HG03575 (cell line): ENCODE measurements around the gene MTG2.

Source experiments
- ATAC-seq: cut with Tn5 transposase; IDR thresholded peaks from one replicate; pipeline ENCODE4 v1.9.1; 2021; ENCODE audit not compliant: unreplicated experiment, insufficient number of reproducible peaks, low FRiP score; ENCODE audit errors: extremely low read depth

The MTG2 gene

DNA sequence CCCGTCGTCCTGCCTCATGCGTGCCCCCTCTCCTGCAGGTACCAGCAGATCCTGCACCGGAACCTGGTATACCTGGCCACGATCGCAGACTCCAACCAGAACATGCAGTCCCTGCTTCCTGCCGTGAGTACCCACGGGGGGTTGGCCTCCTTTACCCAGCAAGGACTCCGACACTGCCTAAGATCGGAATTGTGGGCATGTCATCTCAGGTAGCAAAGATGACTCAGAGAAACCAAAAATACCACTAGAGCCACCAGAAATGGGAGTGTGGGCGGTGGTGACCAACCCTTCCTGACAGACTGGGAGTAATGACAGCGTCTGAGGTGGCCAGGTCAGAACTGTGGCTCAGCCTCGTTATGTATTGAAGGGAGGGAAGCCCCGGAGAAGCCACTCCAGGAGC, 23.0 kb upstream of the MTG2 start:
- ATAC-seq, result no peak

DNA sequence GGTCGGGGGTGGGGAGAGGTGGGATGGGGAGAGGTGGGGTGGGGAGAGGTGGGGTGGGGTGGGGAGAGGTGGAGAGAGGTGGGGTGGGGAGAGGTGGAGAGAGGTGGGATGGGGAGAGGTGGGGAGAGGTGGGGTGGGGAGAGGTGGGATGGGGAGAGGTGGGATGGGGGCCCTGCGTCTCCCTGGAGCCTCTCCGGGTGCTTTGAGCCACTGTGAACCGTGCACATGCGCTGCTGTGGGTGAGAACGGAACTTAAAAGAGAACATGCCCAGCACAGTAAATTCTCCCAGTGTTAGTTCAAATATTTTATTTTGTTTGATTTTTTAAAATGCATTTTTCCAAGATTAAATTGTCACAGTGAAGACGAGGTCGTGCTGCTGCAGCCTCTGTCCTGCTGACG, 22.6 kb upstream of the MTG2 start:
- no peak for ATAC-seq

DNA sequence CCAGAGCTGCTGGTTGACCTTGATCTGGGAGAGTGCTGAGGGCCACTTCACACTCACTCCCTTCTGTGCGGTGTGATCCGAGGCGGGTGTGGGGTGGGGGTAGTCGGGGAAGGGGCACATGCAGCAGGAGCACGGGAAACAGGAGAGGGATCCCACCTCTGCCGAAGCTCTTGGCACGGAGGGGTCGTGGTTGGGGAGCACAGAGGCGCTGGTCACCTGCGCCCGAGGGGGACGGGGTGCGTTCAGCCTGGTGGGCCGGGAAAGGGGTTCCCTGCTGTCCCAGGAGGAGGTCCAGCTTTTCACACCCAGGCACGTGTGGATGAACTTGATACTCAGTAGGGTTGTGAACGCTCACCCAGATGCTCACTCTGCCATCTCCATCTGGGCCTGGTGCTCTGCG, 22.0 kb upstream of the MTG2 start:
- ATAC-seq, result no peak

DNA sequence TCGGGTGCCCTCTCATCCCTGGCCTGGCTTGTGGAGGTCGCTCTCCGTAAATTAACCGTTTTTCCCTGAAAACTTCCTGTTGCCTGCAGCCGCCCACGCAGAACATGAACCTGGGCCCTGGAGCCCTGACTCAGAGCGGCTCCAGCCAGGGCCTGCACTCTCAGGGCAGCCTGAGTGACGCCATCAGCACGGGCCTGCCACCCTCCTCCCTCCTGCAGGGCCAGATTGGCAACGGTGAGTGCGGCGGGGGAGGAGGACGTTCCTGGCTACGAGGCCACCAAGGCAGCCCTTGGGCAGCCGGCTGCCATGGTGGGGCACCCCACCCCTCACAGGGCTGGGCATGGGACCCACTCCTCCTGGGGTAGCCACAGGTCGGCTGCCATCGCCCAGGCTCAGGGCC, 21.5 kb upstream of the MTG2 start:
- ATAC-seq, result no peak

DNA sequence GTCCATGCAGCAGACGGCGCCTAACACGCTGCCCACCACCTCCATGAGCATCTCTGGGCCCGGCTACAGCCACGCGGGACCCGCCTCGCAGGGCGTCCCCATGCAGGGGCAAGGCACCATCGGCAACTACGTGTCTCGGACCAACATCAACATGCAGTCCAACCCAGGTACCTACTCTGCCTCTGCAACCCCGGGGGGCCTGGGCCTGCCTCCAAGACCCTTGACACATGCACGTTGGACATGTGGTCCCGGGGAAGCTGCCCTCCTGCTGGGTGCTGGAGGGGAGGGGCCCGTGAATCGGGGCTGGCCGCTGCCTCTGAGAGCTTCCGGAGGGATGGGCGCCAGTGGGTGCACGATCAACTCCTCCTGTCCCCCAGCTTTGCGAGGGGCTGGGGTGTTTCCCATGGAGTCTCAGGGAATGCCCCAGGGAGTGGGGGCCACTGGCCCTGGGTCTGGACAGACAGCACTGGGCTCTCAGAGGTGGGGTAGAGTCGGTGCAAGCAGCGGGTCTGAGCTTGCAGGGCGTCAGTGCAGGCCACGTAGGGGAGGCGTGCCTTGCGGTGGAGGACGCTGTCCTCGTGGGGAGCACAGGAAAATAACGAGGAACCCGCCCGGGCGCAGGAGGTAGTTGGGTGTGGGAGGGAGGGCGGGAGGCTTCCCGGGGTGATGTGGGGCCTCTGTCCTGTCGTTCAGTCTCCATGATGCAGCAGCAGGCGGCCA, 19.9 kb upstream of the MTG2 start:
- ATAC-seq, result no peak

DNA sequence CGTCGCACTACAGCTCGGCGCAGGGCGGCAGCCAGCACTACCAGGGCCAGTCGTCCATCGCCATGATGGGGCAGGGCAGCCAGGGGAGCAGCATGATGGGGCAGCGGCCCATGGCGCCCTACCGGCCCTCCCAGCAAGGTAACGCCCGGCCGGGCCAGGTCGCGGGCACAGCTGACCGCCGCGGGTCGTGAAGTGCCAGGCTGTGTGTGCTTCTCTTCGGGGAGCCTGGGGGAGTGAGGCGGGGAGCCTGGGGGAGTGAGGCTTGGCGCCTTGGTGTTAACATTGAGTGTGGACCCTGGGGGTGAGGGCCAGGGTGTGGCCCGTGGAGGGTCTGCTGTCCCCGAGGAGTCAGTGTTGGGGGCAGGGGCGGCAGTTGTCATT, 19.4 kb upstream of the MTG2 start:
- no peak for ATAC-seq

DNA sequence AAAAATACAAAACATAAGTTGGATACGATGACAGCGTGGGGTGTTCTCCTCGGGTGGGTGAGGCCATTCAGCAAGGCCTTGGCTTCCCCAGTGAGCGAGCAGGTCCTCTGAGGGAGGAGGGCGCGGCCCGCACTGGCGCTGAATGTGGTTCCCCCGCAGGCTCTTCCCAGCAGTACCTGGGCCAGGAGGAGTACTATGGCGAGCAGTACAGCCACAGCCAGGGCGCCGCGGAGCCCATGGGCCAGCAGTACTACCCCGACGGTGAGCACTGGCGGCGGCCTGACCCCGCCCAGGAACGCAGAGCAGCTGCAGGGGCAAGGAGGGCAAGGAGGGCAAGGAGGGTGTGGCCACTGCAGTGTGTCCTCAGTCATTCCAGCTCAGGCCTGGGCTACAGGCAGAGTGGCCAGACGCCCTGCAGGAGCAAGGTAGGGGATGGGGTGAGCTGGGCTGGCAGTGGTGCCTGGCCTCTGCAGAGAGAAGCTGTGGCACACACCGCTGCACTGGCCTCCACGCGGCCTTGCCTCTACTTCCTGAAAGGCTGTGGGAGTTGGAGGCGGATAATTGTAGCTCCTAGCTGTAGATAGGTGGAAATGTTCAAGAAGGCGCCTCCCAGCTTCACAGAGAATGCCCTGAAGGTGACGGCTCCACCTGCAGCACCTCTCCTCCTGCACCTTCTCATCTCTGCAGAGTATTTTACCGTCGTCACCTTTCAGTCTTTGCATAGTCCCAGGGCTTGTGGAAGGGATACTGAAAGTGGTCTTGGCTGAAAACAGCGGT, 18.7 kb upstream of the MTG2 start:
- no peak for ATAC-seq

DNA sequence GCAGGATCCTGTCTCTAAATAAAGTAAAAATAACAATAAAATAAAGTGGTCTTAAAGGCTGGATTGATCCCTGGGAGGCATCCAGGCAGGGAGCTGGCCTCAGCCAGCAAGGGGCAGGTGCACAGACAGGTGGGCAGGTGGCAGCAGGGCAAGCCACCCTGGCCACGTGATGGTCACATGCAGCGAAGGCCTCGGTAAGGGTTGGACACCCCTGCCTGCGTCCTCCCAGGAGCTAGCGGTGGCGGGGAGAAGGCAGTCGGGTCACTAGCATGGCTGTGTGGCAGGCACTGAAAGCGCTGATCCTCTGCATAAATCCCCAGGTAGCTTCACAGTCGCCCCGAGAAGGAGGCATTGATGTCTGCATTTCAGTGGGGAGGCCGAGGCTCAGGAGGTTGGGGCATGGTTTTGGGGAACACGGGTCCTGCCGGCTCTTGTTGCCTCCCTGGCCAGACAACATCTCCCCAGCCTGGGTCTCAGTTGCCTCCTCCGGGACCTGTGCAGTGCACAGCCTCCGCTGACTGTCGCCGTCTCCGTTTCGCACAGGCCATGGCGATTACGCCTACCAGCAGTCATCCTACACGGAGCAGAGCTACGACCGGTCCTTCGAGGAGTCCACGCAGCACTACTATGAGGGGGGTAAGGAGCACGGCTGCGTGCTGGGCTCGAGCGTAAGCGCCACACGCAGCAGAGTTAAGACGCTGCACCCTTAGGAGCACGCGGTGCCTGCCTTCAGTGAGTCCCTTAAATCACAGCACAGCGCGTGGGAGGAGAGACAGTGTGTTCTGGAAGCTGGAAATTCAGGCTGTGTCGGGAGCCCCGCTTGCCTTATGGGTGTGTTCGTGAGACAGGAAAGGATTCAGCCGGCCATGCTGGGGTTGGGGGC, 17.7 kb upstream of the MTG2 start:
- no peak for ATAC-seq

DNA sequence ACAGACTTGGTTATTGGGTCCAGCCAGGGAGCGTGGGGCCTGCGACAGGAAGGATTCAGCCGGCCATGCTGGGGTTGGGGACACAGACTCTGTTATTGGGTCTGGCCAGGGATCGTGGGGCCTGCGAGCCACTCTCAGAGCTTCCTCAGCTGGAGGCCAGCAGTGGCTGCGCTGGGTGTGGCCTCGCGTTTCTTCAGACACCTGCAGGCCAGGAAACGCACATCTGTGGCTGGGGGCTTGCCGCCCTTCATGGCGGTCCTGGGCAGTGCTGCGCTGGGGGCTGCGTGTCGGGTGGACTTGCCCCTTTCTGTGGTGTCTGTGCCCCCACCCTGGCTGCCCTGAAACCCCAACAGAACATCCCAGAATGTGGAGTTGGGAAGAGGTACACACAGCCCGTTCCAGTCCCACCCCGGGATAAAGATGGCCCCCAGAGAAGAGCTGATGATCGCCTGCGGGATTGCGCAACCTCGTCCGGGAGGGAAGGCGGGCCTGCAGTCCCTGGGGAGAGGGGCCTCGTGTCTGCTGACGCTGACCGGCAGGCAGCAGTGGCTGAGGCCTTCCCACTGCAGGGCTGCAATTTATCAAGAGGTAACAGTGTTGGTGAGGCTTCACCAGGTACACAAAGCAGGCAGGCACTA, 16.9 kb upstream of the MTG2 start:
- no peak for ATAC-seq

DNA sequence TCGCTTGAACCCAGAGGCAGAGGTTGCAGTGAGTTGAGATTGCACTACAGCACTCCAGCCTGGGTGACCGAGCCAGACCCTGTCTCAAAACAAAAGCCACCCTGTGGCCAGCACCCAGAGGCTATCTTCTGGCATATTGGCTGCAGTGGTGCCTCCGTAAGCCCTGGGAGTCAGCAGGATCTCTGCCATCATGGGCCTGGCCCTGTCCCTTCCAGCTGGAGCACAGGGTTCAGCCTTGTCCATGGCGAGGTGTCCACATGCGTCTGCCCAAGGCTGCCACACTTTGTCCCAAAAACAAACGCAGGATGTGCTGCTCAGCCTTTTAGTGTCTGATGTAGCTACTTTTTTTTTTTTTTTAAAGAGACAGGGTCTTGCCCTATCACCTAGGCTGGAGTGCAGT, 15.4 kb upstream of the MTG2 start:
- ATAC-seq, result no peak

DNA sequence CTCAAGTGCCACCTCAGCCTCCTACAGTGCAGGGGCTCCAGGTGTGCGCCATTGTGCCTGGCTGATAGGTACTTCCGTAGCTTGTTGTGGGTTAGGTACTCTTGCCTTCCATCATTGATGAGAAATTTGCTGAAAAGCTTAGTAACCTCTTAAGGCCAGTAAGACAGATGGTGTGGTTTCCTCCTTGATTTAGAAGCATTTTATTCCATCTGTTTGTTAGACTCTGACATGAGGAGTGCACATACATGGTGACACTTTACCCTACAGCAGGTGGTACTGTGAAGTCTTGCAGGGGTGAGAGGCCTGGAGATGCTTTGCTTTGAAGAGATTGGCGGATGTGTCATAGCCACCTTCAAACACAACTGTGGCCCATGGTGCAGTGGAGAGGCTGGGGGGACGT, 14.8 kb upstream of the MTG2 start:
- ATAC-seq, result no peak

DNA sequence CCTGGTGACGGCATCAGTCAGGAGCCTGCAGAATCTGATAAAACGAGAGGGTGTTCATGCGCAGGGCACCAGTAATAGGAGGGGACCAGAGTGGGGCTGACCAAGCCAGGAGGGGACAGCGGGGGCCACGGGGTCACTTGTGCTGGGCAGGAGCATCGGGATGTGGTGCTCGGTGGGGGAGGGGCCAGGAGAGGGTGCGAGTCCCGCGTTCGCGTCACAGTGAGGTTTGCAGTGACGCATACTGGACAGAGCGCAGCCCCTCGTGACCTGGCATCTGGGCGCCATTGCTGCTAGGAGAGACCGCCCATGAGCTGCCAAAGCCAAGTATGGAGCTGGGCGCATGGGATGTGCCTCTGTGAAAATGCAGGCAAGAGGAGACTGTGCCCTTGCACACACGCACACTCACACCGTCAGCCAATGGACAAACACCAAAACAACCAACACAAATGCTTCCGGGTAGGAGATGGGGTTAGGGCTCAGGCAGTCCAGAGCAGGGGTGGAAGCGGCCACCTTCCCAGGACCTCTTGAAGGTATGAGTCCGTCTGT, 13.9 kb upstream of the MTG2 start:
- ATAC-seq, result no peak

DNA sequence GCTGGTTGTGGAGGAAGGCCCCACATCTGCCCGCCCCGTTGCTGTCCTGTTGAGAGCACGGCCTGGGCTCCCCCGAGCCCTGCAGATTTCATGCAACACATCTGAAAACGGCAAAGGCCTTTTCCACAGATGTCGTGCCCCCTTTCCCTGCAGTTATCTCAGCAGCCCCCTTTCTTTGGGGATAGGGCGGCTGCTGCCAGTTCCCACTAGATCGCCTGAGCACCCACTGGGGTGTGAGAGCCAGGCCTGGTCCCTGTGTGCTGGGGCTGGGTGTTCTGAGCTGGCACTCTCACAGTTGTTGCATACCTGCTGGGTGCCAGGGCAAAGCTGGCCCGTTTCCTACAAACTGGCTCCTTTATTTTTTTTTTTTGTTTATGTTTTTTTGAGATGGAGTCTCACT, 12.3 kb upstream of the MTG2 start:
- ATAC-seq, result no peak

DNA sequence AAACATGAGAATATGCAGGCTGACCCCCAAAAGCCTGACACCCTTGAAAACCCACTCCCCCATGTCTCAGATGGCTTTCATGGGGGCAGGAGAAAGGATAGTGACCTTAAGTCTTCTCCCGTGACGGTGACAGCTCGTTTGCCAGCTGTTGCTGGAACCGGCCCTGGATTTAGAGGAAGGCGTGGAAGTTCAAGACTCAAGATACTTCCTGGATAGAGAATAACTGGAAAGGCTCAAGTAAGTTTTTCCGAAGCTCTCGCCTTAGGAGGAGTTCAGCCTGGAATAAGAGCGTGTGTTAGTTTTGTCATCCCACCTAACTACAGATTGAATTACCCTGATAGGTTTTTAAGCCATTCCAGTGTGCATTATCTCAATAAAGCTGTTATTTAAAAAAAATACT, 11.6 kb upstream of the MTG2 start:
- no peak for ATAC-seq

DNA sequence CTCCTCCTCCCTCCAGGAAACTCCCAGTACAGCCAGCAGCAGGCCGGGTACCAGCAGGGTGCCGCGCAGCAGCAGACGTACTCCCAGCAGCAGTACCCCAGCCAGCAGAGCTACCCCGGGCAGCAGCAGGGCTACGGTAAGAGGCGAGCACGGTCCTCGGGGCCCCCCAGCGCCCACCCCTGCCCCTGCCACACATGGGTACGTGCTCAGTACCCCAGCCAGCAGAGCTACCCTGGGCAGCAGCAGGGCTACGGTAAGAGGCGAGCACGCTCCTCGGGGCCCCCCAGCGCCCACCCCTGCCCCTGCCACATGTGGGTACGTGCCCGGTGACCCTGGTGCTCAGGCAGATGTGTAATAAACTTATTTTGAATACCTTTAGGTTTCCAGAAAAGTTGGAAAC, 10.2 kb upstream of the MTG2 start:
- ATAC-seq, result no peak

DNA sequence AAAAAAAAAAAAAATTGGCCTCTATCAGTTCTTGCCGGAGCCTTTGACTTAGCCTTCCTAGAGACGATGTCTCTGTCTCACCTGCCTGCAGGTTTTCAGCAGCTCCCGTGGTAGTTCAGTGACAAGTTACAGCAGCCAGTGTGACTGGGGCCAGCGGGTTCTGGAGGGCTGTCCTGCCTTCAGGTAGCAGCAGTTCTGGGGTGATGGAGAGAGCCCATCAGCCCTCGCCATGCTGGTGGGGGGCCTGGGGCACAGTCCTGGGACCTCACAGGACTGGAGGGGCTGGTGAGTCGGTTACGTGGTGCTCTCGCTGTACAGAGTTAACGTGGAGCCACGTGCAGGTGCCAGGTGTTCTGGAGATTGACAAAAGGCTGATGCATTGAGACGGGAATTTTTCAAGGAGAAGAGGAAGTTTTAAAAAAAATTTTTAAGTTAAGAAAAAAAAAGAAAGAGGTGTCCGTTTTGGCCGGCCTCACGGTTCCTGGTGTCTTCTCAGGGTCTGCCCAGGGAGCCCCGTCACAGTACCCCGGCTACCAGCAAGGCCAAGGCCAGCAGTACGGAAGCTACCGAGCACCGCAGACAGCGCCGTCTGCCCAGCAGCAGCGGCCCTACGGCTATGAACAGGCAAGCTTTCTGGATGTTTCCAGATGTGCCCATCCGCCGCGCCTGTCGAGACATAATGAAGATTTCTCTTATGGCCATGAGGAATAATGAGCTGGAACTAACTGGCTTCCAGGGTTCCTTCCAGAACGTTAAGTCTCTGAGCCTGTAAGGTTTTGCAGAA, 8.6 kb upstream of the MTG2 start:
- no peak for ATAC-seq

DNA sequence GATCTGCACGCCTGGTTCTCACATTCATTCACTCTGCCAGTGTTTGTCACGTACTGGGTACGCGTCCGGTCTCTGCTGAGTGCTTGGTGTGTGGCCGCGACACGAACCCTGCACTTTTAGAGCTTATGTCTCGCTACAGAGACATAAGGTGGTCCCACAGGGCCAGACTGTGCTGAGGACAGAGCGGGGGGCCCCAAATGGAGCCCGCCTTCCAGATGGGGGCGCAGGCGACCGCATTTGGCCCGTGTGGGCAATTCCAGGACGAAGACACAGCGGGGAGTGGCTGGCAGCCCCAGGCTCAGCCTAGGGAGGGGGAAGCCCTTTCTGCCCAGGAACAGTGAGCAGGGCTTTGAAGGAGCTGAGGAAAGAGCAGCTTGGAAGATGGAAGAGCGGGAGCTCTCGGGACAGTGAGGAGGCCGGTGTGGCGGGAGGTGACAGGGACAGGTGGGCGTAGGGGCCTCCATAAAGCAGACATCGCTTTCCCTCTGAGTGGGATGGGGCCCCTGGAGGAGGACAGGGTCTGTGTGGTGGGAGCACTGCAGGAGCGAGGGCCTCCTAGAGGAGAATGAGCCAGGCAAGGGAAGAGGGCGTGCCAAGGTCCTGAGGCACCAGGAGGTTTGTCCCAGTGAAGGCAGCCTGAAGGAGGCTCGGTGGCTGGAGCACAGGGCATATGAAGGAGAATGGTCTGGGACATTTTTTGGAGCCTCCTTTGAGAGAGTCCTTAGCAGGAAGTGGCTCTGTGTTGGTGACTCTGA, 7.8 kb upstream of the MTG2 start:
- no peak for ATAC-seq

DNA sequence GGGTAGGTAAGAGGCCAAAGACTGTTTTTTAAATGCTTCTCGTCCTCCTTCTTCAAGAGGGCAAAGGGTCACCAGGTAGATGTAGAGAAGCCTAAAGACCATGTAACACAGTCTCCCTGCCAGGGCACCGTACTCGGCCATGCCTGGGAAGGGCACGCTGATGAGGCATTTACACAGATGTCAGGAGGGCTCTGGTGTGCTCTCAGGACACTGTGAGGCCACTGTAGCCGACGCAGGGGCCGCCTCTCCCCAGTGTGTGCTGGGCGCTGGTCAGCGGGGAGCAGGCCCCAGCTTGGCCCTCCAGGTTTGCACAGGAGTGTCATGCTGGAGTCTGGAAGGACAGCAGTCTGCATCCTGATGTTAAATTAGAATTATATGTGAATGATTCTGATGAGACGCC, 7.1 kb upstream of the MTG2 start:
- ATAC-seq, result no peak
